MM.1S (cell line): Measurements from ENCODE around the gene KRT35.

Experiments used
- DNase-seq: peaks from one replicate; pipeline ENCODE4 v3.0.0-alpha.2; 2015
- H2AFZ ChIP-seq: fragments of 300-600 bp; sonication (generic); 2 replicates; pipeline ENCODE4 v1.6.0; 2016; ENCODE audit warnings: antibody characterized with exemption, low read length
- H3F3A ChIP-seq: fragments of 300-600 bp; sonication (generic); 2 replicates; pipeline ENCODE4 v1.6.1; 2016; ENCODE audit warnings: mild to moderate bottlenecking, antibody characterized with exemption, low read length, moderate library complexity, mixed read lengths; ENCODE audit not compliant: insufficient read depth
- H3K27ac ChIP-seq: fragments of 300-600 bp; sonication (generic); 2 replicates; pipeline ENCODE4 v1.5.1; 2016; ENCODE audit warnings: mild to moderate bottlenecking, low read length
- H3K27me3 ChIP-seq: fragments of 300-600 bp; sonication (generic); replicated peaks from 2 replicates; pipeline ENCODE4 v1.6.0; 2016; ENCODE audit warnings: low read length; ENCODE audit not compliant: insufficient read depth
- H3K36me3 ChIP-seq: fragments of 300-600 bp; sonication (generic); replicated peaks from 2 replicates; pipeline ENCODE4 v1.6.1; 2016; ENCODE audit warnings: mild to moderate bottlenecking, low read length, mixed read lengths; ENCODE audit not compliant: insufficient read depth
- H3K4me1 ChIP-seq: fragments of 300-600 bp; sonication (generic); 2 replicates; pipeline ENCODE4 v1.6.1; 2016; ENCODE audit warnings: low read length, mixed read lengths
- H3K4me2 ChIP-seq: fragments of 300-600 bp; sonication (generic); 2 replicates; pipeline ENCODE4 v1.6.0; 2016; ENCODE audit warnings: low read depth, low read length
- H3K4me3 ChIP-seq: fragments of 300-600 bp; sonication (generic); 2 replicates; pipeline ENCODE4 v1.5.1; 2016; ENCODE audit warnings: low read length, mixed read lengths
- H3K79me2 ChIP-seq: fragments of 300-600 bp; sonication (generic); 2 replicates; pipeline ENCODE4 v1.6.1; 2016; ENCODE audit warnings: mixed run types, low read length, mixed read lengths
- H3K9ac ChIP-seq: fragments of 300-600 bp; sonication (generic); 2 replicates; pipeline ENCODE4 v1.6.1; 2016; ENCODE audit warnings: low read length, mixed read lengths
- H3K9me2 ChIP-seq: fragments of 300-600 bp; sonication (generic); replicated peaks from 2 replicates; pipeline ENCODE4 v1.6.1; 2016; ENCODE audit warnings: mild to moderate bottlenecking, low read length, mixed read lengths; ENCODE audit not compliant: insufficient read depth
- H3K9me3 ChIP-seq: fragments of 300-600 bp; sonication (generic); replicated peaks from 2 replicates; pipeline ENCODE4 v1.6.1; 2016; ENCODE audit warnings: mild to moderate bottlenecking, low read length, mixed read lengths; ENCODE audit not compliant: insufficient read depth
- H4K20me1 ChIP-seq: fragments of 300-600 bp; sonication (generic); 2 replicates; pipeline ENCODE4 v1.6.1; 2016; ENCODE audit warnings: mild to moderate bottlenecking, low read length, moderate library complexity, mixed read lengths; ENCODE audit not compliant: insufficient read depth
- EZH2 ChIP-seq: fragments of 300-600 bp; sonication (generic); optimal IDR thresholded peaks from 2 replicates; pipeline ENCODE3; 2017; ENCODE audit warnings: low read depth, mild to moderate bottlenecking, antibody characterized with exemption, low read length, mixed read lengths
- EZH2phosphoT487 ChIP-seq: fragments of 300-600 bp; sonication (generic); IDR thresholded peaks from 2 replicates; pipeline ENCODE4 v1.6.1; 2018; ENCODE audit warnings: antibody characterized with exemption, low read length
- TF ChIP-seq, protein P1 (sequence below): fragments of 300-600 bp; sonication (generic); IDR thresholded peaks from 2 replicates; pipeline ENCODE4 v1.5.1; 2016; ENCODE audit warnings: antibody characterized with exemption, low read length, mixed read lengths

Gene KRT35

DNA sequence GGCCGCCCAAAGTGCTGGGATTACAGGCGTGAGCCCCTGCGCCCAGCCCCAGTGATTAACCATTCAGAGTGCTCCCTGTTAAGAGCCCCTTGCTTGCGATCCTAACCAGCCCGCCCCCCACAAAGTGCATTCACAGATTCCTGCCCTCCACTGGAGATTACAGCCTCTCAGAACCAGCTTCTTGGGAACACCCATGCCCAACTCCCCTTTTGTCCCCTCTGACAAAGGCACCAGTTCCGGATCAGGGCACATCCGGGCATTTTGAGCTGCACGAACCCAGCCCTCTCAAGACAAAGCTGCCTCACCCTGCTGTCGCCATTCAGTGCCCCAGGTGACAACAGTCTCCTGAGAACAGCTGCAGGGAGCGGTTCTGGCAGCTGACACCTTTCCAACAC lies 48.0 kb upstream of the KRT35 start:
- H3K4me2 ChIP-seq, result no peak overlapping the region
- TF ChIP-seq EZH2, result no peak
- no peak for TF ChIP-seq EZH2phosphoT487
- TF ChIP-seq, protein P1, sequence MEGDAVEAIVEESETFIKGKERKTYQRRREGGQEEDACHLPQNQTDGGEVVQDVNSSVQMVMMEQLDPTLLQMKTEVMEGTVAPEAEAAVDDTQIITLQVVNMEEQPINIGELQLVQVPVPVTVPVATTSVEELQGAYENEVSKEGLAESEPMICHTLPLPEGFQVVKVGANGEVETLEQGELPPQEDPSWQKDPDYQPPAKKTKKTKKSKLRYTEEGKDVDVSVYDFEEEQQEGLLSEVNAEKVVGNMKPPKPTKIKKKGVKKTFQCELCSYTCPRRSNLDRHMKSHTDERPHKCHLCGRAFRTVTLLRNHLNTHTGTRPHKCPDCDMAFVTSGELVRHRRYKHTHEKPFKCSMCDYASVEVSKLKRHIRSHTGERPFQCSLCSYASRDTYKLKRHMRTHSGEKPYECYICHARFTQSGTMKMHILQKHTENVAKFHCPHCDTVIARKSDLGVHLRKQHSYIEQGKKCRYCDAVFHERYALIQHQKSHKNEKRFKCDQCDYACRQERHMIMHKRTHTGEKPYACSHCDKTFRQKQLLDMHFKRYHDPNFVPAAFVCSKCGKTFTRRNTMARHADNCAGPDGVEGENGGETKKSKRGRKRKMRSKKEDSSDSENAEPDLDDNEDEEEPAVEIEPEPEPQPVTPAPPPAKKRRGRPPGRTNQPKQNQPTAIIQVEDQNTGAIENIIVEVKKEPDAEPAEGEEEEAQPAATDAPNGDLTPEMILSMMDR, result no peak
- H3K79me2 ChIP-seq, result no peaks in the 10 kb centered on the region
- H3K4me1 ChIP-seq, result no peaks in the 10 kb centered on the region
- H3K27me3 ChIP-seq, result peaks cover 30% of the 10 kb centered on the region
- H3K9me2 ChIP-seq, result no peaks in the 10 kb centered on the region
- no peaks in the 10 kb centered on the region for H3F3A ChIP-seq
- no peaks in the 10 kb centered on the region for H4K20me1 ChIP-seq
- H3K36me3 ChIP-seq, result no peaks in the 10 kb centered on the region
- no peaks in the 10 kb centered on the region for H3K9me3 ChIP-seq
- H3K27ac ChIP-seq, result no peak overlapping the region
- no peak overlapping the region for H3K9ac ChIP-seq
- no peak overlapping the region for H2AFZ ChIP-seq
- no peak for DNase-seq
- H3K4me3 ChIP-seq, result no peak overlapping the region

DNA sequence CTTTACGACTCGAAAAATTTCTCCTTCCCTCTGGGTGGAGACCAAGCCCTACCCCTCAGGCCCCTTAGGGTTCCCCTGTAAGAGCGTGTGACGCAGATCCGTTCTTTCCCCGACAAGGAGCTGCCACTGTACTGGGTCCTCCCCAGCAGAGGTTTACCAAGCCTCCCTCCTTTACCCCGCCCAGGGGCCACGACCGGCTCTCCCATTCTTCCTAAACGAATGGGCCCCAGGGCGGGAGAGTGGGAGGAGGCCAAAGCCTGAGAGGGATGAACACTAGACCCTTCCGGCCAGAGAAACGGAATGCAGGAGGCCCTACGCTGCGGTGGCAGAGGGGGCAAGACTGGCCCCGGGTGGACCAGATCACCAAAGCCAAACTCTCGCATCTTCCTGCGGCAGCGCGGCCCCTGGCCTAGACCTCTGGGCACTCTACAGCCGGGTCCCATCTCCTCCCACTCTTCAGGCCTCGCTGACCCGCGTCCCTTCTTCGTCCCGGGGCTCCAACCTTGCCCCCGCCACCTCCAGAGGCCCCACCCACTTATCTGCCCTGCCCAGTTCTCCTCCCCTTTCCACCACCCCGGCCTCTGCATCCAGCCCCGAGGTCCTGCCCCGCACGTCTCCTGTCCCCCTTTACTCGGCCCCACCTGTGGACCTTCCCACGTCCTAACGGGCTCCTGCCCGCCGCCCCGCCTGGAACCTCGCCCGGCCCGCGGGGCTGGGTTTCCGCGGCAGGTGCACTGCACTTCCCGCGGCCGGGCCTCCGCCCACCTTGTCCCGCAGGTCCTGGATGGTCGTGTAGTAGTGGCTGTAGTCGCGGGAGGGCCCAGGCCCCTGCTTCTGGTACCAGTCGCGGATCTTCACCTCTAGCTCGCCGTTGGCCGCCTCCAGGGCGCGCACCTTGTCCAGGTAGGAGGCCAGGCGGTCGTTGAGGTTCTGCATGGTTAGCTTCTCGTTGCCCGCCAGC lies 46.4 kb upstream of the KRT35 start:
- H3K9ac ChIP-seq, result no peak overlapping the region
- H4K20me1 ChIP-seq, result no peaks in the 10 kb centered on the region
- DNase-seq, result no peak
- H3K9me3 ChIP-seq, result no peaks in the 10 kb centered on the region
- no peaks in the 10 kb centered on the region for H3K79me2 ChIP-seq
- TF ChIP-seq EZH2 (no peak), EZH2phosphoT487 (no peak)
- TF ChIP-seq, protein P1, result no peak
- H3K4me2 ChIP-seq, result peak overlapping the region; percentile 24; the same call in 1 of the 2 replicates
- H3K27me3 ChIP-seq, result peaks cover 30% of the 10 kb centered on the region
- H3K4me3 ChIP-seq, result no peak overlapping the region
- H2AFZ ChIP-seq, result no peak overlapping the region
- no peaks in the 10 kb centered on the region for H3K4me1 ChIP-seq
- H3F3A ChIP-seq, result no peaks in the 10 kb centered on the region
- no peaks in the 10 kb centered on the region for H3K9me2 ChIP-seq
- H3K27ac ChIP-seq, result no peak overlapping the region
- no peaks in the 10 kb centered on the region for H3K36me3 ChIP-seq

DNA sequence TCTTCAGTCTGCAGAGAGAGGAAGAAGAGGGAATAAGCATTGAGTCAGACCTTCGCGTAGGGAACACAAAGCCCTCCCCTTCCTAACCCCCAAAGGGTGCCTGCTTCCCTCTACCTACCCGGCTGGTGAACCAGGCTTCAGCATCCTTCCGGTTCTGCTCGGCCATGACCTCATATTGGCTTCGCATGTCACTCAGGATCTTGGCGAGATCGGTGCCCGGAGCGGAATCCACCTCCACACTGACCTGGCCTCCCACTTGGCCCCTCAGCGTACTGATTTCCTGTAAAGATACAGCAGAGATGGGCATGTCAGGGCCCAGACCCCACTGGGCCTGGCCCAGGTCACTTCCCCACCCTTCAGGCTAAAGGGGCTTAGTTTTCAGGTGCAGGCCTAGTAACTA lies 43.3 kb upstream of the KRT35 start:
- Histone ChIP-seq H3K36me3 (no peaks in the 10 kb centered on the region), H3K79me2 (no peaks in the 10 kb centered on the region), H3K9me2 (no peaks in the 10 kb centered on the region), H3F3A (no peaks in the 10 kb centered on the region), H3K4me2 (no peak overlapping the region), H3K4me3 (no peak overlapping the region), H3K27me3 (peaks cover 25% of the 10 kb centered on the region), H2AFZ (no peak overlapping the region), H4K20me1 (no peaks in the 10 kb centered on the region), H3K27ac (no peak overlapping the region), H3K9ac (no peak overlapping the region), H3K9me3 (no peaks in the 10 kb centered on the region), H3K4me1 (peaks cover 6% of the 10 kb centered on the region; the same call in 1 of the 2 replicates)
- no peak for TF ChIP-seq EZH2
- TF ChIP-seq EZH2phosphoT487, result no peak
- TF ChIP-seq, protein P1, result no peak
- DNase-seq, result no peak
